ENCODE measurements around the gene FGF1. TPM values are rescaled to one million over a fixed set of nuclear protein-coding genes. Genes with fewer than 3 reads are reported as not detected.
A peak's percentile ranks its signal among the peaks of the same experiment; 100 is the strongest.

Gene FGF1
- total RNA-seq, 2 donors from 2014 or later, result 0.77 TPM; not detected in 1

- Histone ChIP-seq H3K27ac (ENCODE audit: low read depth, low read length) (peak overlapping the region; percentile 22), H3K36me3 (ENCODE audit: control insufficient read depth, insufficient read depth, low read length) (no peaks in the 10 kb centered on the region), H3K9ac (ENCODE audit: extremely low read depth, low read length, poor library complexity, severe bottlenecking) (peak overlapping the region; percentile 65), H3K4me3 (ENCODE audit: low read length) (peak overlapping the region; percentile 85), H3K4me1 (ENCODE audit: control insufficient read depth, insufficient read depth, low read length) (no peaks in the 10 kb centered on the region), H3K9me3 (ENCODE audit: control insufficient read depth, low read length) (no peaks in the 10 kb centered on the region), H3K27me3 (ENCODE audit: control insufficient read depth, insufficient read depth, low read length, poor library complexity, severe bottlenecking) (no peaks in the 10 kb centered on the region)
- Mint-ChIP-seq H3K4me1 (peaks cover 19% of the 10 kb centered on the region), H3K27ac (peak overlapping the region; percentile 81), H3K4me3 (peak overlapping the region; percentile 61), H3K9me3 (no peaks in the 10 kb centered on the region), H3K27me3 (ENCODE audit: insufficient read depth) (no peaks in the 10 kb centered on the region), H3K36me3 (ENCODE audit: low read depth) (no peaks in the 10 kb centered on the region)
- 6 to 7% methylated on average over 18 to 29 of the region's 29 CpGs for WGBS, 2 experiments (ENCODE audit: insufficient coverage in 1 of 2, insufficient read length in 1 of 2)
- peak; percentile 99 for DNase-seq
- TF ChIP-seq, protein P1, sequence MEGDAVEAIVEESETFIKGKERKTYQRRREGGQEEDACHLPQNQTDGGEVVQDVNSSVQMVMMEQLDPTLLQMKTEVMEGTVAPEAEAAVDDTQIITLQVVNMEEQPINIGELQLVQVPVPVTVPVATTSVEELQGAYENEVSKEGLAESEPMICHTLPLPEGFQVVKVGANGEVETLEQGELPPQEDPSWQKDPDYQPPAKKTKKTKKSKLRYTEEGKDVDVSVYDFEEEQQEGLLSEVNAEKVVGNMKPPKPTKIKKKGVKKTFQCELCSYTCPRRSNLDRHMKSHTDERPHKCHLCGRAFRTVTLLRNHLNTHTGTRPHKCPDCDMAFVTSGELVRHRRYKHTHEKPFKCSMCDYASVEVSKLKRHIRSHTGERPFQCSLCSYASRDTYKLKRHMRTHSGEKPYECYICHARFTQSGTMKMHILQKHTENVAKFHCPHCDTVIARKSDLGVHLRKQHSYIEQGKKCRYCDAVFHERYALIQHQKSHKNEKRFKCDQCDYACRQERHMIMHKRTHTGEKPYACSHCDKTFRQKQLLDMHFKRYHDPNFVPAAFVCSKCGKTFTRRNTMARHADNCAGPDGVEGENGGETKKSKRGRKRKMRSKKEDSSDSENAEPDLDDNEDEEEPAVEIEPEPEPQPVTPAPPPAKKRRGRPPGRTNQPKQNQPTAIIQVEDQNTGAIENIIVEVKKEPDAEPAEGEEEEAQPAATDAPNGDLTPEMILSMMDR (conservative IDR thresholded peaks at IDR 0.05), result peak; percentile 99
Measured at GRCh38 chr5:142713121-142713706, 27.3 kb upstream of the FGF1 start.

GRCh38 chr5:142703153-142703552 lies 17.3 kb upstream of the FGF1 start:
- Histone ChIP-seq H3K36me3 (ENCODE audit: control insufficient read depth, insufficient read depth, low read length) (no peaks in the 10 kb centered on the region), H3K9ac (ENCODE audit: extremely low read depth, low read length, poor library complexity, severe bottlenecking) (no peak overlapping the region), H3K9me3 (ENCODE audit: control insufficient read depth, low read length) (no peaks in the 10 kb centered on the region), H3K4me1 (ENCODE audit: control insufficient read depth, insufficient read depth, low read length) (no peaks in the 10 kb centered on the region), H3K27ac (ENCODE audit: low read depth, low read length) (no peak overlapping the region), H3K4me3 (ENCODE audit: low read length) (no peak overlapping the region), H3K27me3 (ENCODE audit: control insufficient read depth, insufficient read depth, low read length, poor library complexity, severe bottlenecking) (no peaks in the 10 kb centered on the region)
- Mint-ChIP-seq H3K9me3 (peaks cover 3% of the 10 kb centered on the region), H3K36me3 (ENCODE audit: low read depth) (peaks cover 3% of the 10 kb centered on the region), H3K4me1 (peaks cover 19% of the 10 kb centered on the region), H3K27me3 (ENCODE audit: insufficient read depth) (no peaks in the 10 kb centered on the region), H3K27ac (peak overlapping the region; percentile 54), H3K4me3 (peak overlapping the region; percentile 45)
- 63 to 79% methylated on average over 3 of the region's 3 CpGs for WGBS, 2 experiments (ENCODE audit: insufficient coverage in 1 of 2, insufficient read length in 1 of 2)
- TF ChIP-seq, protein P1 (conservative IDR thresholded peaks at IDR 0.05), result no peak
- peak; percentile 60 for DNase-seq

- no peaks in the 10 kb centered on the region for H3K4me1 ChIP-seq (ENCODE audit: control insufficient read depth, insufficient read depth, low read length)
- peaks cover 26% of the 10 kb centered on the region for H3K4me1 Mint-ChIP-seq
- peak; percentile 41 for DNase-seq
Measured at GRCh38 chr5:142701673-142702311, 15.9 kb upstream of the FGF1 start.

More at GRCh38 chr5:142701673-142702311, 15.9 kb upstream of the FGF1 start:
- WGBS, 2 experiments (ENCODE audit: insufficient coverage in 1 of 2, insufficient read length in 1 of 2), result 92 to 100% methylated on average over 1 to 3 of the region's 3 CpGs
- Histone ChIP-seq H3K9ac (ENCODE audit: extremely low read depth, low read length, poor library complexity, severe bottlenecking) (no peak overlapping the region), H3K4me3 (ENCODE audit: low read length) (no peak overlapping the region), H3K27me3 (ENCODE audit: control insufficient read depth, insufficient read depth, low read length, poor library complexity, severe bottlenecking) (no peaks in the 10 kb centered on the region), H3K27ac (ENCODE audit: low read depth, low read length) (no peak overlapping the region), H3K36me3 (ENCODE audit: control insufficient read depth, insufficient read depth, low read length) (no peaks in the 10 kb centered on the region), H3K9me3 (ENCODE audit: control insufficient read depth, low read length) (no peaks in the 10 kb centered on the region)
- no peaks in the 10 kb centered on the region for H3K27me3 Mint-ChIP-seq (ENCODE audit: insufficient read depth)
- TF ChIP-seq, protein P1 (conservative IDR thresholded peaks at IDR 0.05), result no peak
- peak overlapping the region; percentile 41 for H3K27ac Mint-ChIP-seq
- no peak overlapping the region for H3K4me3 Mint-ChIP-seq
- no peaks in the 10 kb centered on the region for H3K36me3 Mint-ChIP-seq (ENCODE audit: low read depth)
- peaks cover 3% of the 10 kb centered on the region for H3K9me3 Mint-ChIP-seq
